Measurements from ENCODE around the gene BCAS1.
A peak's percentile ranks its signal among the peaks of the same experiment; 100 is the strongest.

GRCh38 chr20:54062812-54063280, 7.5 kb downstream of the BCAS1 start:
- TF ChIP-seq CTCF (IDR thresholded peaks at IDR 0.05; ENCODE audit: low read depth, low read length) = peak; percentile 98
- no peak for TF ChIP-seq EZH2phosphoT487 (IDR thresholded peaks at IDR 0.05; ENCODE audit: low read depth)

All from OCI-LY3 (cell line).